Inferior parietal cortex (tissue), 1 donor: ENCODE data around the gene VIPR2.
"Not testable (repeated sequence)": the region's sequence is repeated elsewhere in the genome, so short reads cannot be mapped to it uniquely, and the experiment has no call there.

Experiments
- DNase-seq: peaks from one replicate; pipeline ENCODE4 v3.0.0-alpha.2; 2016; ENCODE audit errors: extremely low spot score

VIPR2 gene

DNA sequence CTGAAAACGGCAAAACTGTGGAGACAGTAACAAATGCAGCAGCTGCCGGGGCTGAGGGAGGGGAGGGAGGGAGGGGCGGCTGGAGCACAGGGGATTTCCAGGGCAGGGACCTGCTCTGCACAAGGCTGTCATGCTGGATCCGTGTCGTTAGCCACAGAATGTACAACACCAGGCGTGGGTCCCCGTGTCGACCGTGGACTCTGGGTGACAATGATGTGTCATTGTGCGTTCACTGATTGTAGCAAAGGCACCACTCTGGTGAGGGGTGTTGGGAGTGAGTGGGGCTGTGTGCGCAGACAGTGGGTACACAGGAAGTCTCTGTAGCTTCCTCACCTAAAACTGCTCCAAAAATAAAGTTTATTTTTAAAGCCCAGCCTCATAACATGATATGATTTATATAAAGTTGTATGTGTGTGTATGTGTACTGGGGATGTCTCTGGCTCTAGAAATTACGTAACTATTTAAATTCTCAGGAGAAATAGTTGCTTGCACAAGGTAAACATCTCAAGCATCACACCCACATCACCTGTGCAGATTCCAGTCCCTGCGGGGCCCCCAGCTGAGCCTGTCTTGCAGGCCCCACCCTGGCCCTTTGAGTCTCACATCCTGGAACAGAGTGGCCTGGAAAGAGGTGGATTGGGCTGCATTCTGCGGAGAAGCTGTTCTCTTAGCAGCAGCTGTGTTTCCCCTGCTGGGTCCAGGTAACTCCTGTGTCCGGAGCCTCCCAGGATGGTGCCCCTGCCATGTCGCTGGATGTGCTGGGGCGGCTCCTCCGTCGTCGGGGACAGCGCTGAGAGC lies 152.6 kb downstream of the VIPR2 start:
- no peak for DNase-seq

DNA sequence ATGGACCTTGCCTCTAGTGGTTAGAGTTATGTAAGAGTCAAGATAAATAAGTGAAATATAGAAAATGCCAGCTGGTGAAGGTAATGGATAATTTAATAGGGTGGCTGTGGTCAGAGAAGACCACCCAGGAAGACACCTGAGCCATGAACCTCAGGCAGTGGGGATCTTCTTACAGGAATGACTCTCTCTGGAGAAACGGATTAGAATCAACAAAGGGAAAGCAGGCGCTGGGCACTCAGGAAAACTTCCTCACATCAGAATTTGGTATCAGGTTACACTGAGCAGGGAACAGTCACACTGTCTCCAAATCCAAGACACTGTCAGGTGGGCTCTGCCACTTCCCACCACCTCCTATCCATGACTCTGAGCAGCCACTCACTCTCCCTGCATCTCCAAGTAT lies 155.7 kb downstream of the VIPR2 start:
- DNase-seq: no peak

- no peak for DNase-seq
Measured at GRCh38 chr7:158988302-158988862, 156.3 kb downstream of the VIPR2 start.

DNA sequence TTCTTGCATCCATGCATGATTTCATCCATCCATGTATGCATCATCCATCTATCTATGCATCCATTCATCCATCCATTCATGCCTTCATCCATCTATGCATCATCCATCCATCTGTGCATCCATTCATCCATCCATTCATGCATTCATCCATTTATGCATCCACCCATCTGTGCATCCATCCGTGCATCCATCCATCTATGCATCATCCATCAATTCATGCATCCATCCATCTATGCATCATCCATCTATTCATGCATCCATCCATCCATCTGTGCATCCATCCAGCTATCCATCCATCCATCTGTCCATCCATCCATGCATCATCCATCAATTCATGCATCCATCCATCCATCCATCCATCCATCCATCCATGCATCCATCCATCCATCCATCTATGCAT lies 157.0 kb downstream of the VIPR2 start:
- DNase-seq: no peak

DNA sequence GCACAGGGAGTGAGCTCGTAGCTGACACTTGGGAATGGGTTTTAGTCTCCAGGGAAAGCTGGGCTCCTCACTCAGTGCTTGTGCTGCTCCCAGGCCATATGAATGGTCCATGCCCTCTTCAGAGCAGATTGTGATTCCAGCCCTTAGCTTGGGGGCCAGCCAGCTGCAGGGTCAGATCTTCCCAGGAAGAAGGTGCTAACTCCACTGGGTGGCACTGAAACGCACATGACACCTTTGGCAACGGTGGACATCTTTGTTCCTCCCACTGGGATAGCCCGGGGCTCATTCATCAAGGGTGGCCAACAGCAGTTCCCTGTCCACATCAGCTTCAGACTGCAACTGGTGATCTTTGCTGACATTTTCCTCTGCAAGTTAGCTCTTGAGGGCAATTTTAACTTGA lies 159.1 kb downstream of the VIPR2 start:
- DNase-seq: no peak

DNA sequence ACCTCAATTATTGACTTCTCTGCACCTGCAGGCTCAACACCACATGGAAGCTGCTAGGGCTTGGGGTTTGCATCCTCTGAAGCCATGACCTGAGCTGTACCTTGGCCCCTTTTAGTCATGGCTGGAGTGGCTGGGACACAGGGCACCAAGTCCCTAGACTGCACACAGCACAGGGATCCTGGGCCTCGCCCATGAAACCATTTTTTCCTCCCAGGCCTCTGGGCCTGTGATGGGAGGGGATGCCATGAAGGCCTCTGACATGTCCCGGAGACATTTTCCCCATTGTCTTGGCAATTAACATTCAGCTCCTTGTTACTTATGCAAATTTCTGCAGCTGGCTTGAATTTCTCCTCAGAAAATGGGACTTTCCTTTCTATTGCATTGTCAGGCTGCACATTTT lies 160.7 kb downstream of the VIPR2 start:
- not testable (repeated sequence) for DNase-seq

- not testable (repeated sequence) for DNase-seq
Measured at GRCh38 chr7:158982080-158982479, 162.6 kb downstream of the VIPR2 start.

DNA sequence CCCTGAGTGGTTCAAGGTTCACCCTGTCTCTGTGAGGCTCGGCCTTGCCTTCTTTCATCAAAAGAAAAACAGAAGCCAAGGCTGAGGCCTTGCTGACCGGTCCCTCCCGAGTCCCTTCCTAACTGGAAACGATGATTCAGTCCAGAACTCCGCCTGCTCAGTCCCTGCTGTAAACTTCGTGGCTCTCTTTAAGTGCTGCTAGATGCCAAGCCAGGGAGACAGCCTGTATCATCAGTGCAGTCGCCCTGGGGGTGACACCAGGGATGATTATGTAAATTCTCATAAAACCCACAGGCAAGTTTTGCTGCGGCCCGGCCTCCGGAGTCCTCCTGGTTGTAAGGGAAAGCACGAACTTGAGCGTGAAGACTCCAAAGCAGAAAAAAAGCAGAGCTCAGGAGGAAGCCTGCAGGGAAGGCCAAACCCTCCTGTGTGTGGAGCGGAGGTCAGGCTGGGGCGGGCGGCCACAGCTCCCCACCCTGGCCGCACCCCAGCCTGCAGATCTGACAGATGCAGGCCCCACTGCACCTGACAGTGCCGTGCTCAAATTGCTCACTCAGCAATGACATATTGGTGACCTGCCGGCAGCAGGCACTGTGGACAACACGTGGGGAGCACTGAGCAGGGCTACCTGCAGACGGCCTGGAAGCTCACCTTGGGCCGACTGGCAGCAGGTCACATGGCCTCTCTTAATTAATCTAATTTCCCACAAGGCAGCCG lies 164.9 kb downstream of the VIPR2 start:
- no peak for DNase-seq

DNA sequence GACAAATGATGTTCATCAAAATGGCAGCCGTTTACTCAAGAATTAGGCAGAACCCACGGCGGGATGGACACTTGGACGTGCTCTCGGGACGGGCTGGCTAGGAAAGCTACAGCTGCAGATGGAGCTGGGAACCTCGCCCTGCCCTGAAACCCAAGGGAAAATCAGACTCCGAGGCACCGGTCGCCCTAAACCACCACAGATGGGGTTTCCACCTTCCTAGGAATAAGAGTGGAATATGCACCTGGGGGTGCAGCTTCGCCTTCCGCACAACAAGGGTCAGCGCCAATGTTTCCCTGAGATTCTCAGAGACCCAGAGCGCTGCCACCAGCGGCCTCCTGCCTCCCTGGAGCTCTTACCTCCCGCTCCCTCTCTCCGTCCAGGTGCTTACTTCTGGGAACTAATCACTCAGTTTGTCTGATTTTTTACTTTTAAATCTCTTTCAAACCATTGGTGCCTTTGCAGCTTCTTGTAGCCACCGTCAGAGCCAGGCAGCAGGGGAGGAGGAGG lies 165.6 kb downstream of the VIPR2 start:
- no peak for DNase-seq
